ENCODE data around the gene EFNA5.

GRCh38 chr5:107370396-107370968 is 300.3 kb downstream of the EFNA5 start:
- TF ChIP-seq CTCF (IDR thresholded peaks at IDR 0.05) (no peak), POLR2A (IDR thresholded peaks at IDR 0.05) (no peak), POLR2AphosphoS5 (IDR thresholded peaks at IDR 0.05) (no peak)

All from gastroesophageal sphincter (tissue), 3 donors.